GM12878 (cell line): ENCODE results near the gene ECPAS. TPM values are rescaled to one million over a fixed set of nuclear protein-coding genes. Genes with fewer than 3 reads are reported as not detected.
"Not testable (repeated sequence)": the region's sequence is repeated elsewhere in the genome, so short reads cannot be mapped to it uniquely, and the experiment has no call there.

Experiments
- ATAC-seq: fragments of 200-7000 bp; cut with Tn5 transposase; 3 replicates; pipeline ENCODE4 v1.9.1; 2020; ENCODE audit warnings: mild to moderate bottlenecking, moderate library complexity
- BruUV-seq: library from RNA; stranded (reverse); fragments of 400-500 nt; replicated peaks from 2 replicates; lab custom pipeline; 2021; lab: Mats Ljungman, UMichigan
- CTCF ChIA-PET: fragments of 300-600 bp; sonication (Branson Sonifier 250); formaldehyde crosslinking; extraction: SDS; loops from one replicate; lab custom pipeline; 2021; ENCODE audit warnings: inconsistent platforms; lab: Yijun Ruan, JAX
- POLR2A ChIA-PET: fragments of 350-600 bp; formaldehyde crosslinking; extraction: SDS; loops from one replicate; lab custom pipeline; 2021; ENCODE audit warnings: inconsistent platforms; lab: Charles Lee
- RAD21 ChIA-PET: fragments of 300-600 bp; sonication (Branson Sonifier 250); formaldehyde crosslinking; loops from one replicate; lab custom pipeline; 2023; ENCODE audit warnings: antibody characterized with exemption; ENCODE audit not compliant: unreplicated experiment; lab: Charles Lee
- SMC1A ChIA-PET: fragments of 300-600 bp; sonication (Branson Sonifier 250); formaldehyde crosslinking; loops from one replicate; lab custom pipeline; 2023; ENCODE audit not compliant: unreplicated experiment, uncharacterized antibody; lab: Charles Lee
- DNase-seq: peaks from one replicate; pipeline ENCODE4 v3.0.0-alpha.2; 2011; ENCODE audit warnings: low read depth, low spot score
- FAIRE-seq: peaks from 3 replicates; lab custom pipeline; 2011; peaks lifted over from hg19 to GRCh38; lab: Jason Lieb, UNC
- H2AFZ ChIP-seq: 2 replicates; pipeline ENCODE4 v1.6.0; 2011; ENCODE audit warnings: low read depth, low read length, control low read depth; ENCODE audit not compliant: control insufficient read depth
- H3K27ac ChIP-seq: 2 replicates; pipeline ENCODE4 v1.5.1; 2011; ENCODE audit warnings: control low read depth; ENCODE audit not compliant: control insufficient read depth, insufficient read depth
- H3K27me3 ChIP-seq, 2 experiments: replicated peaks in 1 of 2; 2 replicates each; pipeline versions ENCODE4 v1.6.0 to v1.6.1; 2011; ENCODE audit warnings: low read length in 1 of 2; ENCODE audit not compliant: control insufficient read depth in 2 of 2, insufficient read depth in 2 of 2
- H3K36me3 ChIP-seq, 2 experiments: 2 replicates each; pipeline ENCODE4 v1.5.1; 2011; ENCODE audit warnings: low read length in 1 of 2; ENCODE audit not compliant: control insufficient read depth in 2 of 2, insufficient read depth in 2 of 2
- H3K4me1 ChIP-seq: 2 replicates; pipeline ENCODE4 v1.6.1; 2011; ENCODE audit warnings: mild to moderate bottlenecking, low read length, moderate library complexity, mixed read lengths; ENCODE audit not compliant: control insufficient read depth, insufficient read depth
- H3K4me2 ChIP-seq: 2 replicates; pipeline ENCODE4 v1.6.0; 2011; ENCODE audit warnings: control low read depth; ENCODE audit not compliant: control insufficient read depth, insufficient read depth
- H3K4me3 ChIP-seq: fragments of 200-600 bp; sonication (generic); 2 replicates; pipeline ENCODE4 v1.5.1; 2016
- H3K79me2 ChIP-seq: 2 replicates; pipeline ENCODE4 v1.6.0; 2011; ENCODE audit warnings: low read length; ENCODE audit not compliant: control insufficient read depth, insufficient read depth
- H3K9ac ChIP-seq: 2 replicates; pipeline ENCODE4 v1.8.0; 2011; ENCODE audit warnings: low read length, control low read depth, mixed read lengths; ENCODE audit not compliant: control insufficient read depth, insufficient read depth
- H3K9me3 ChIP-seq: replicated peaks from 3 replicates; pipeline ENCODE4 v1.5.1; 2011; ENCODE audit warnings: mild to moderate bottlenecking, low read length; ENCODE audit not compliant: control insufficient read depth, insufficient read depth
- H4K20me1 ChIP-seq: 2 replicates; pipeline ENCODE4 v1.6.0; 2011; ENCODE audit not compliant: control insufficient read depth, insufficient read depth
- ATF7 ChIP-seq: fragments of 450-650 bp; IDR thresholded peaks from 2 replicates; pipeline ENCODE4 v1.6.1; 2016; ENCODE audit warnings: low read depth, mild to moderate bottlenecking
- BRCA1 ChIP-seq: IDR thresholded peaks from 2 replicates; pipeline ENCODE4 v1.6.1; 2011; ENCODE audit warnings: low read depth, low read length, improper control_type of control experiment
- FOS ChIP-seq: IDR thresholded peaks from 3 replicates; pipeline ENCODE4 v1.6.1; 2011; ENCODE audit warnings: borderline replicate concordance; ENCODE audit not compliant: insufficient read length; ENCODE audit errors: extremely low read depth
- MTA2 ChIP-seq: fragments of 450-650 bp; IDR thresholded peaks from 2 replicates; pipeline ENCODE4 v1.6.1; 2016; ENCODE audit warnings: low read depth, mild to moderate bottlenecking, moderate library complexity
- NFXL1 ChIP-seq: fragments of 450-650 bp; IDR thresholded peaks from 2 replicates; pipeline ENCODE4 v1.6.1; 2017; ENCODE audit warnings: antibody characterized with exemption, mild to moderate bottlenecking, borderline replicate concordance
- SMAD1 ChIP-seq: fragments of 450-650 bp; IDR thresholded peaks from 2 replicates; pipeline ENCODE4 v1.6.1; 2018; ENCODE audit warnings: mild to moderate bottlenecking, low read depth; ENCODE audit not compliant: partially characterized antibody
- WGBS: methylation state at CpG from one replicate; pipeline ENCODE4 v1.1.6; 2016; ENCODE audit warnings: low lambda C conversion rate; ENCODE audit not compliant: insufficient replicate concordance, insufficient coverage; ENCODE audit errors: missing lambda C conversion rate; 5-methylcytosine and 5-hydroxymethylcytosine counted together
- in situ Hi-C: fragments of 300-500 bp; cut with MboI; formaldehyde crosslinking; loops from 9 replicates; pipeline ENCODE4 v1.14.3; 2018; ENCODE audit warnings: mixed read lengths
- intact Hi-C: fragments of 100-400 bp; cut with micrococcal nuclease; formaldehyde crosslinking; loops from one replicate; pipeline ENCODE4 v1.14.2; 2022; ENCODE audit not compliant: unreplicated experiment
- polyA plus RNA-seq, 11 experiments: library from polyadenylated mRNA; depleted of rRNA in 4 of 11; unstranded in 6 of 11; stranded (reverse) in 5 of 11; fragments of >200 nt; fragmentation: Nextera tagmentation in 4 of 11; fragmentation: Illumina TruSeq in 1 of 11; extraction: Ambion mirVana in 4 of 11; extraction: Trizol in 1 of 11; gene quantifications; 1 replicate in 1 of 11; 2 replicates in 10 of 11; pipeline versions ENCODE4 v1.2.1 to v1.2.3, GENCODE V29; 2011 to 2016; ENCODE audit warnings: inconsistent platforms in 2 of 11, missing spikeins in 2 of 11, low read depth in 1 of 11
- total RNA-seq, 4 experiments: library from RNA; depleted of rRNA in 3 of 4; stranded (reverse); fragments of >200 nt in 3 of 4; fragmentation: Illumina TruSeq in 1 of 4; extraction: Trizol in 1 of 4; gene quantifications; 2 replicates each; pipeline versions ENCODE4 v1.2.1 to v1.2.3, GENCODE V29; 2013 to 2021
- TF ChIP-seq, protein P1 (sequence below): IDR thresholded peaks from 2 replicates; pipeline ENCODE4 v1.6.1; 2011; ENCODE audit warnings: mild to moderate bottlenecking, low read depth, low read length, moderate library complexity; ENCODE audit not compliant: insufficient replicate concordance

The ECPAS gene
- total and polyA plus RNA-seq, 10 of the 15 experiments (the other 5 are each of a cell fraction or from before 2014, with no cell fraction given) = 11.2 to 69.8 (median 50.1) TPM

GRCh38 chr9:111334318-111334863, 149.8 kb downstream of the ECPAS start:
- H2AFZ ChIP-seq, H4K20me1 ChIP-seq, H3K36me3 ChIP-seq, in situ Hi-C loops, H3K4me3 ChIP-seq, DNase-seq, H3K27me3 ChIP-seq, CTCF ChIA-PET, FAIRE-seq, H3K79me2 ChIP-seq, ATAC-seq, BruUV-seq, H3K4me1 ChIP-seq, intact Hi-C loops, H3K9me3 ChIP-seq, RAD21 ChIA-PET, POLR2A ChIA-PET, H3K9ac ChIP-seq, H3K27ac ChIP-seq, H3K4me2 ChIP-seq: not testable (repeated sequence)
- WGBS = 29% methylated on average over 5 of the region's 5 CpGs
- SMC1A ChIA-PET = interaction anchor here (1.4 kb wide), 1 partner anchor 27 kb away, joined by 5 read pairs; no protein-coding TSS in a partner anchor

- CTCF ChIA-PET = no interaction called here
- H4K20me1 ChIP-seq = no peaks in the 10 kb centered on the region
- no peaks in the 10 kb centered on the region for H3K4me1 ChIP-seq
- H3K27me3 ChIP-seq = no peaks in the 10 kb centered on the region
- in situ Hi-C loops = no loop called here
- RAD21 ChIA-PET = interaction anchor here (0.5 kb wide), 1 partner anchor 44 kb away, joined by 4 read pairs; no protein-coding TSS in a partner anchor
- H3K4me2 ChIP-seq = no peak within 1 kb of the TSS
- no peak within 1 kb of the TSS for H3K4me3 ChIP-seq
- H2AFZ ChIP-seq = no peak within 1 kb of the TSS
- POLR2A ChIA-PET = no interaction called here
- FAIRE-seq (no peak), ATAC-seq (no peak), DNase-seq (no peak)
- WGBS = 56% methylated on average over 4 of the region's 4 CpGs
- no peak for TF ChIP-seq ATF7
- TF ChIP-seq, protein P1, sequence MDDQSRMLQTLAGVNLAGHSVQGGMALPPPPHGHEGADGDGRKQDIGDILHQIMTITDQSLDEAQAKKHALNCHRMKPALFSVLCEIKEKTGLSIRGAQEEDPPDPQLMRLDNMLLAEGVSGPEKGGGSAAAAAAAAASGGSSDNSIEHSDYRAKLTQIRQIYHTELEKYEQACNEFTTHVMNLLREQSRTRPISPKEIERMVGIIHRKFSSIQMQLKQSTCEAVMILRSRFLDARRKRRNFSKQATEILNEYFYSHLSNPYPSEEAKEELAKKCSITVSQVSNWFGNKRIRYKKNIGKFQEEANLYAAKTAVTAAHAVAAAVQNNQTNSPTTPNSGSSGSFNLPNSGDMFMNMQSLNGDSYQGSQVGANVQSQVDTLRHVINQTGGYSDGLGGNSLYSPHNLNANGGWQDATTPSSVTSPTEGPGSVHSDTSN = no peak
- no peak for TF ChIP-seq FOS
- no peak for TF ChIP-seq NFXL1
- TF ChIP-seq MTA2 = no peak
- no peak for TF ChIP-seq SMAD1
- TF ChIP-seq BRCA1 = no peak
- no peaks in the 10 kb centered on the region for H3K9me3 ChIP-seq
- no TSS peak for BruUV-seq
- no peak within 1 kb of the TSS for H3K27ac ChIP-seq
- H3K9ac ChIP-seq = no peak within 1 kb of the TSS
- no peaks in the 10 kb centered on the region for H3K36me3 ChIP-seq
- intact Hi-C loops = no loop called here
- SMC1A ChIA-PET = interaction anchor here (0.6 kb wide), 1 partner anchor 1724 kb away, joined by 3 read pairs; no protein-coding TSS in a partner anchor
- H3K79me2 ChIP-seq = no peaks in the 10 kb centered on the region
Measured at GRCh38 chr9:111330124-111330523, 154.1 kb downstream of the ECPAS start, which contains the start of gene OR2K2. Gene OR2K2 (minus strand): TSS chr9:111330224. CDS start chr9:111328433, 1,791 bp downstream.
